HG02852 (cell line): ENCODE results near the gene TBX15.
"Not testable (repeated sequence)": the region's sequence is repeated elsewhere in the genome, so short reads cannot be mapped to it uniquely, and the experiment has no call there.

ENCODE experiments used
- ATAC-seq: cut with Tn5 transposase; IDR thresholded peaks from one replicate; pipeline ENCODE4 v1.9.1; 2021; ENCODE audit warnings: mild to moderate bottlenecking, moderate library complexity; ENCODE audit not compliant: unreplicated experiment

Gene TBX15

DNA sequence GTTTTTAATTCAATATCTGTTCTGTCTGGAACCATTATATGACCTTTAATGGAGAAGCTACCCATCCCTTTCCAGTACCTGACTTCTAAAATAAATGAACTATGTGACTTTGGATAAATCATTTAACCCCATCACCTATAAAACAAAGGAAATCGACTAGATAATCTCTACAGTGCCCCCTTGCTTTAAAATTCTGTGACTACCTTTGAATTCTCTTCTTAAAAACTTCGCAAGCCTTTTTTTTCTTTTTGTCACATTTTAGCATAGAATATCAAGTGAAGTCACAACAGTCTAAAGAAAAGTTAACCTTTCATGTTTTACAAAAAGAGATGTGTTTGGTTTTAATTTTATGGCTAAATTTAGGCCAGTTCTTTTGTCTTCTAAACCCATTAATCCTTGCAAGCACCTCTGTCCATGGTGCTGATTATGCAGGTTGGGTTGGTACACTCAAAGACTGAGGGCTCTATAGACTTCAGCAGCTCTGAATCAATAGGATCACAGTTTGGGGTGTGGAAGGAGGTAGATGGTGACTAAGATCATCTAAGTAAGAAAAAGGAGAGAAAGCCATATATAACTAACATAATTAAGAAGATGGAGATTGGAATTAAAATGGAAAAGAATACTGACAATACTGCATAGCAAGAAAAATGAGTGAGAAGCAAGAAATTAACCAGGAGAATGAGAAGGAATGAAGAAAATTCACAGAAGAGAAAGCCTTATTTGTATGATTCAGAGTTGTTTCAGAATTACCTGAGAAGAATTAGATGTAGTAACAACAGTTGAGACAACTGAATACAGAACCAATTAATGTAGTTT lies 59.2 kb downstream of the TBX15 start:
- no peak for ATAC-seq

DNA sequence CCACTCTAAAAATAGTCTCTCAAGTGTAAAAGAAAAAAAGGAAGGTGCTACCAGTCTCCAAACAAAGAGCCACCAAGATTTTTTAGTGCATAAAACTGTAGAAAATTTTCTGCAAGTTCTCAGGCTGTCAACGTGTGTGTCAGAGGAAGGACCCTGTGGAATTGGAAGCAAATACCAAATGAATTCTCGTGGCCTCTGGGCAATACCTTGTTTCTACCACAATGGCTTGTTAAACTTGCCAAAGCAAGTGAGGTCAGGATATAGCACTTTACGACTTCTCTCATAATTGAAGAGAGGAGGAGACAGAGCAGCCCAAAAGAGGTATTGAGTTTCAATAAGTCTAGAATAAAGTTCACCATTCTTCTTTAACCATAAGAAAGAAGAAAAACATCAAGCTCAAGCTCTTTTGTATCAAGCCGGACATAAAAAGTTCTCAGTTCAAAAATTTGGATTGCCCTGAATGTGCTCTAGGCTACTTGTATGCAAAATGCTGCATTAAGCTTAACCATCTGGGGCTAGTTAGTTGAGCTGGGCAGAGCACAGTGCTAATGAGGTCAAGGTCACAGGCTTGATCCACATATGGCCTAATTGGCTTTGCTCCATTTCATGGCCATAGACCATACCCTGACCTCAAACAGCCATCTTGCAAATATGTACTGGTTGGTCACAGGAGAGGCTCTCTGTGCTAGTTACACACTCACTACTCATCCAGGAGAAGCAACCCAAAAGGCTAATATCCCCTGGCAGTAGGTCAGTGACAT lies 60.5 kb downstream of the TBX15 start:
- ATAC-seq, result no peak

DNA sequence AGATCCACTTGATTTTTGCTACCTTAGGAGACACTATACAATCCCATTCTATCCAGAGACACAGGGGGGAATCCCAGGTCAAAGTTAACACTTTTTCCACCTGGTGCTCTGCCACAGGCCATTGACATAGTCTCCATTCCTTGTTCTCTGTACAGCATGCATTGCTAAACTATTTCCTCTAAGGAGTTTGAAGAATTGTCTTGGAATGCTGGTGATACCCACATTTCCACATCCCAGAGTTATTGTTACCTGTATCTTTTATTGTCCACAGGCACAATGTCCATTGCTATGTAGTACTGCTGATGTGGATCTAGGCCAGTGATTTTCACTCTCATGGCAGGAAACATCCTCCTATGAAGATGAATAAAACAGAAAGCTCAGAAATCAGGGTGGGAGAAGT lies 61.9 kb downstream of the TBX15 start:
- no peak for ATAC-seq

DNA sequence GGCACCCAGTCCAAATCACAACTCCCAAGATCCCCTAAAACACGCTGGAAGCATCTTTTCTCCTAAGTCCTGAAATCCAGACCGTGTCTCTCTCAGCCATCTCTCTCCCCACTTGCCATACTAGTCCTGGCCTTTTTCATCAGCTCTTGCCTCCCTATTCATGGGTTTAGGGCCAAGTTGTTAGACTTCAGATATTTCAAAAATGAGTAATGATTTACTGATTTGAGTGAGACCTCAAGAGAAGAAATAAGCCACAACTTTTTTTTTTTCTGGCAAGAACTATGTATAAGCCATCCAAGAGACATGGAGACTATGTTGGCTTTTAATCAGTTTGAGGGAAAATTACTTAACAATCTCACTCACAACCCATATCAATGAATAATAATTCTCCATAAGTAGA lies 62.5 kb downstream of the TBX15 start:
- ATAC-seq, result no peak

DNA sequence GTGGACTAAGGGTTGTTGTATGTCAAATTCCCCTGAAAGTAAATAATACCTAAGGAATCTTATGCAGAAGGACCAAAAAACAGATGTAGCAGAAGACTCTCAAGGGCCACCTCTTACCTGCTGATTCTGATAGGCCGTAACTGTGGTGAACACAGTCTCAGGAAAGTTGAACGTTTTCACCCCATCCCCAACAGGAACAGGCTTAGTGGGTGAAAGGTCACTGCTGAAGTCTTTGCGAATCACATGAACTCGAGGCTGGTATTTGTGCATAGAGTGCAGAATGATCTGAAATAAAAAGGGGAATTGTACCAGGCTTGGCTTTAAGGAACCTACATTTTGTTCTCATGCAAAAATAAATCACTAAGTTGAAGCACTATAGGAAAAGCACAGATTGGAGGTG lies 64.8 kb downstream of the TBX15 start:
- ATAC-seq, result no peak

DNA sequence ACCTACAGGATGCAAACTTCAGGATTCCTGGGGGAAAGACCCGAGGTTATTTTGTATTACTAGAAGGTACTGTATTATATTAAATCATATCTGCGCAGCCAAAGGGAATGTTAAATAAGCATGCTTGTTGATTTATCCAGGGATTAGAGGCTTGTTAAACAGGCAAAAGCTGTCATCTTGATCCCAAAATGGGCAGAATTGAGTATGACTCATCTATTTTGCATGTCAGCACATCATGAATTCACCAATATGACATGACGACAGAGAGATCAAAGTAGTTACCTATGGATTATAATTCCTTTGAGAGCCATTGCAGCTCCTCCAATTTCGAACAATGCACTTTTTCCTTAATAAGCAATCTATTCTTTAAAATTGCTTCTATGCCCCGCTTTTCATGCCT lies 66.1 kb downstream of the TBX15 start:
- no peak for ATAC-seq

DNA sequence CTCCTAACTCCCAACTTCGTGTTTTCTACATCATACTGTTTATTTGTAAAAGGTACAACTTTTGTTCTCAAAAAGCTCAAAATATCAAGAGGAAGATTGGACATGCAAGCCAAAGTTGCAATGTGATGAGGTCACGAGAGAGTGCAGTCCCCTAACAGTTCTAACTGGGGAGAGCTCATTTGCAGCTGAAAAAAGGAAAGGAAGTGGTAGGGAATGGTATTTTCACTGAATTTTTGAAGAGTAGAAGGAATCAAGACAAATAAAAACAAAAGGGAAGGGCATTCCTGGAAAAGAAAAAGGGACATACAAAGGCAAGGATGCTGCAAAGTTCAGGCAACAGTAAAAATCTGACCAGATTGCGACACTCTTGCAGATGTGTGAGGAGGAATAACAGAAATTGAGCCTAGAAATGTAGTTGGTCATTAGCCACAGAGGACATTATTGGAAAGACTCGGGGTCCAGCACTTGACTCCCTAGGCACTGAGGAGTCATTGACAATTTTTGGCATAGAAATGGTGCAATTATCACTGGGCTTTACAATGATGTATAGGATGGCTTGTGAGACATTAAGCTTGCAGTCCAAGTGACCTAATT lies 67.9 kb downstream of the TBX15 start:
- no peak for ATAC-seq

DNA sequence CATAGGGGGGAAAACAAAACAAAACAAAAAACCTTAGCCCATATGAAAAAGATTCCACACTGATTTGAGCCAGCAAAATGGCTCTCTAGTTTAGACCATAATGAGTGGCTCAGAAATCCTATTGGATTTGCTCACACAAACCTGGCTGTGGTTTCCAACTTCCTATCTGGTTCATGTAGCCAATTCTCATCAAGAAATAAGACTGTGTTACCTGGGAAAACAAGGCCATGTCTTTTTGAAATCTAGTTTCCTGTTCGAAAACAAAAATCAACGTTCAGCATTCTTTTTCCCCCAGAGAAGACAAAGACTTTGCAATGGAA lies 69.2 kb downstream of the TBX15 start:
- ATAC-seq, result no peak

DNA sequence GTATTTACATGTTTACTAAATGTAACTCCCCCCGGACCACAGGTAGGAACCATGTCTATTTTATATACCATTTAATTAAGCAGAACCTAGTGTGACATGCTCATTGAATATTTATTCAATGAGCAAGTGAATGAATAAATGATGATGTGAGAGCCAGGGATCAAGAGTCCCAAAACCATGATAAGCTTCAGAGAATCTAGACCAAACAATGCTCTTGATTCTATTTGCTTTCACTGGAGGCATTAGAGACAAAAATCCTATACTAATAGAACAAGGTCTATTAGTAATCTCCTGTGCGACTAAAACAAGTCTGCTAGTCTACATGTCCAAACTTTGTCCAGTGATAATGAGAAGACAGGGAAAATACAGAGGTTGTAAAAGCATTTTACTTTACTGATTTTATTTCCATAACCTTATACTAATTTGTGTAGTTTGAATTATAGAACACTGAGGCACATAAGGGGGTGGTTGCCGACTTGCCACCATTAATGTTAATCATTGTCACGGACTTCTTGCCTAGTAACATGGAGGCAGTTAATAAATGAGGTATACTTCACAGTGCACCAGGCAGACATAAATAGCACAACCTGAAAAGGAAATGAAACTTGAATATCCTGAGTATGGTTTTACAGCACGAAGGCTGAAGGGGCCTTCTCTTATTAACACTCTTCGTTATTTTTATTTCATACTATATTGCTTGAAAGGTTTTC lies 69.8 kb downstream of the TBX15 start:
- ATAC-seq, result peak; percentile 85

DNA sequence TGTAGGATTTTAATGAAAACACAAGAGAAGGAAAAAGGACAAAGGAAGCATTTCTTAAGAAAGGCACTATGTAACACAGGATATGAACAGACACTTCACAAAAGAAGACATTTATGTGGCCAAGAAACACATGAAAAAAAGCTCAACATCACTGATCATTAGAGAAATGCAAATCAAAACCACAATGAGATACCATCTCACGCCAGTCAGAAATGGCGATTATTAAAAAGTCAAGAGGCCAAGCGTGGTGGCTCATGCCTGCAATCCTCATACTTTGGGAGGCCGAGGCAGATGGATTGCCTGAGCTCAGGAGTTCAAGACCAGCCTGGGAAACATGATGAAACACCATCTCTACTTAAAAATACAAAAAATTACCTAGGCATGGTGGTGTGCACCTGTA lies 71.8 kb downstream of the TBX15 start:
- not testable (repeated sequence) for ATAC-seq

DNA sequence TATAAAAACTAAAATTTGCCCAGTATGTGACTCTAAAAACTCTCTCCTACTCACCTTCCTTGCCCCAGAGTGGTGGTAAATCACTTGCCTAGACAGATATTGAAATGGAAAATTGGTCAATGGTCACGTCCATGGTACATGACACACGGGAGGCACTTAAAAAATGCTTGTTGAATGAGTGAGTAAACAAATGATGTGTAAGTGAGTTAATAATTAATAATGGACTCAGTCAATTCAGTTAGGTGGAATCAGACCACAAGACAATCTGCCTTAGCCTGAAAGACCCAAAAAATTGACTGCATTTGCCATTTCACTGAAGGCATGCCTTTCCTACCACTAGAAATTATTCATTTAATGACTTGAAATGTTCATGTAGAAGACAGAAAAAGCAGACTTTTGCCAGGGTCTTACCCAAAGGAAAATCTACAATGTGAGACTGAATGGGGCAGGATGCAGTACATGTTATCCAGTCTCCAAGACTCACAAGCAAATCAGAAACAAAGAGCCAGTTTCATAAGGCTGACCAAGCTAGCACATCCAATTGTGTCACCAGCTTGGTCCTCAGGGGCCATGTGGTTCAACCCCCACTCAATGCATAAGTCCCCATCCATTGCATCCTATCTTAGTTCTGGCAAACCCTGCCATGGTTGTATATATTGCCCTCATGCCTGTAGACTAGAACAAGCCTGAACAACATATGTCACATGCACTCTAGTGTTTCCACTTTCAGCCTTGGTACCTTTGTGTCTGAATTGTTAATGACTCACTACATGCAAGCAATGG lies 73.6 kb downstream of the TBX15 start:
- no peak for ATAC-seq

DNA sequence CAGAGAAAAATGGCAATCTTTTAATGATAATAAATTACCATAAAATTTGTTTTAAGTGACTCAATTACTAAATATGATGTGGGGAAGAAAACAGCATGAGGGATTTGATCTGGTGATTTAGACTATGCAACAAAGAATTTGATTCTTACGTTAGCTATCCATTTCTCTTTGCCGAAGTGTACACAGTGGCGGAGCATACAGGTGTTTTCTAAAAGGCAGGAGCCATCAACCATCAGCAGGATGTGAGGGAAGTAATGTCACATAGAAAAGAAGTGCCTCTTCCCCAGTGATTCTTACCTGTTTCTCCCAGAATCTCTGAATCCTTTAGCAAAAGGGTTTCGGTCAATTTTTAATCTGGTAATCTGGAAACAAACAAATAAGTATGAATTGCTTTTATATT lies 74.3 kb downstream of the TBX15 start:
- ATAC-seq, result no peak

DNA sequence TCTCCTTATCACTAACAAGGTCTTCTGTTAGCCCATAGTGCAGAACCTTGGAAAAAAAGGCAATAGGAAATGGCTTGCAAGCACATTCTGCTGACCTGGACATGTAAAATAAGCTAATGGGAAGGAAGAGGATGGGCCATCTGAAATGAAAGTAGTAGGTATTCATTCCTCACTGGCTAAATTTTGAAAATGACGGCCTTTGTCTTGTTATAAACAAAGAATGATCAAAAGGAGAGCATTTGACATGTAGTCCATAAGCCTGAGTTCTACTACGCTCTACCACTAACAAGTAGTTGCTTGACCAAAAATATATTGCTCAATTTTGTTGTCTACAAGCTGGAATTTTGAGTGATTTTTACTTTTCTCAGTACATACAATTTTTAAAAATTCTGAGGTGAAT lies 75.6 kb downstream of the TBX15 start:
- no peak for ATAC-seq

DNA sequence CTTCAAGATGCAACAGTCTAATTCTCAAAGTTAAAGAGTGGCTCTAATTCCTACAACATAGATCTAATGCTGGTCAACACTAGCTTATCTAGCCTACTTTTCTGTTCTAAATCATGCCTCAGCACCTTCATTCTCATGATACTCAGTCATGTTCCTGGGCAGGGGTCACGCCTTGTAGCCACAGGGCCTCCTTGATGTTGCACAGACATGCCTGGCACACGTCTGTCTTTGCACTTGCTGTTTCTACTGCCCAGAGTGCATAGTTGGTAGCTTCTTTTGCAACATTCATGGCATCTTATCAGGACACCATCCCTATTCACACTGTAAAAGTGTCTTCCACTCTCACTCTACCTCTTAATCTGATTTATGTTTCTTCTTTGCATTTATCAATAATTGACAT lies 76.6 kb downstream of the TBX15 start:
- ATAC-seq, result no peak

DNA sequence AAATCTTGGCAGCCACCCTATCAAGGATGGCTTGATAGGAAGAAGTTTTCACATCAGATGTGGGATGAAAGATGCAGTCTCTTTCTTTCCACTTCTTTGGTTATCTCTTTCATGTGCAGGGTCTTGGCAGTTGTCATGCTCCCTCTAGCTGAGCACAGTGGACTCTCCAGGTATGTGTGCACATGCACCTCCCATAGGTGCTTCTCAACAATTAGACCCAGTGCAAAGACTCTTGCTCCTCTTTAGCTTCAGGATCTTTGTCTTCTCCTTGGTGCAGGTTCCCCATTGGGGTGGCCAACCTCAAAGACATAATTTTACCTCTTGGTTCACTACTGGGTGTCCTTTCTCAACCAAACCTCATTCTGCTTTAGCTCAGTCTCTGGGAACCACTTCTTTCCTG lies 80.7 kb downstream of the TBX15 start:
- ATAC-seq, result no peak

DNA sequence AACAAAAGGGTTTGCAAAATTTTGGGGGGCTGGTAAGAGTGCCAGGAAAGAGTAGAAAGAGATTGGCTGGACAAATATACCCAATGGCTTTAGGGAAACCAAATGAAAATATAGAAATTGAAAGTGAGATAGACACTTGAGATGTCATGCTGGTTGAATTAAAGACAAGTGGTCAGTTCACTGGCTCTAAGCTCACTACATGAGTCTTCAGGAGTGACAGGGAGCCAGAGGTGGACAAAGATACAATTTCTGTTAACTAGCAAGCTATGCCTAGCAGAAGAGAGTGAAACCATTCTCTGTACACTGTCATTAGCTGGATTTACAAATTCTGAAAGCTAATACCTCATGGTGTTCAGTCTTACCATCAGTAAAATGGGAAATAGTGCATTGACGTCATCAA lies 82.5 kb downstream of the TBX15 start:
- no peak for ATAC-seq

DNA sequence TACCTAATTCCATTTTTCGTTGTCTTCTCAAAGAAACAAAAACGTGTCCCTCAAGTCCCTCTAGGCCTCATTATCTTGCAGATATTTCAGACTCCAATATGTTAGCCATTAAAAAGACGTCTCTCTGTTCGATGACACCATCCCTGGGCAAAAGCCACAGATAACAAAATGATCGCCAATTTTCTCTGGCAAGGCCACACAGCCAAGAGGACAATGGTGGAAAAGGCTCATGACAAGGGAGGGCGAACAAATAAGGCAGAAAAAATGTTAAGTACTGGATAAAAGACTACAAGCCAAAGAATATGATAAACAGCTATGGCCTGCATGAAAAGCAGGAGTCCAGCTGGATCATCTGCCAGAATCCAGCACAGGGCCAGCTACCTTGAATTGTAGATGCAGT lies 82.9 kb downstream of the TBX15 start:
- ATAC-seq, result no peak

DNA sequence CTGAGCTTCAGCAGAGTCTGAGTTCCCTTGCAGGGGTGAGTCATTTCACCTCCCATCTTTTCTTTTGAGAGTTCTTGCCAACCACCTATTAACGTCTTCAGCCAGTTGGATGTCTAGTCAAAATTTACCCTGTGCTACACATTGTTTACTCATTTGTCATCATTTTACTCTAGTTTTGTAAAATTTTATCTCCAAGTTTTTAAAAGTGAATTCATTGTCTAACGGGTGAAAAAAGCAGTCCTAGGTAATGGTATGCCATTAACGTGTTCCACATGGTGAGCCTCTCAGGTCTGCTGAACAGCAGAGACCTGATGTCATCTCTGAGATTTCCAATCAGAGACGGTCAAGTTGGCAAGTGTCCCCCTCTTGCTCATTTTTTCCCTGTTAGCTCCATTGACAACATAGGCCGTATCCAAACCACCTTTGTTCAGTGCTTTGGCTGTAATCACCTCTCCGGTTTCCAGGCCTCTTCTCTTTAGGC lies 85.4 kb downstream of the TBX15 start:
- ATAC-seq, result no peak

DNA sequence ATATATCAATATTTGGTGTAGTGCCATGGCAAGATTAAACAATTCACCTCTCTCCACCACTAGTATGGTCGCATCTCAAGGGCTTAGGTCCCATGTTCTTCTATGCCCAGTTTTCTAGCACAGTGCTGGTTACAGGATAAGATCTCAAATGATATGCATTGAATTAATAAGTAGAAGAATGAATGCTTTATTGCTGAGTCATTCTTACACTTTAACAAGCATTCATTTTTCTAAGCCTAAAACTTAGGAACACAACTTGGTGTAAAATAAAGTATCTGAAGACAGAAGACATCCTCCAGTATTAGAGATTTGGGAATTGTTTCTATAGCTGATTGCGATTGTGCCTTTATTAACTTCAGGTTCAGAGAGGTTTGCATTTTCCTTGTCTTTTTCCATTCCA lies 85.8 kb downstream of the TBX15 start:
- no peak for ATAC-seq

DNA sequence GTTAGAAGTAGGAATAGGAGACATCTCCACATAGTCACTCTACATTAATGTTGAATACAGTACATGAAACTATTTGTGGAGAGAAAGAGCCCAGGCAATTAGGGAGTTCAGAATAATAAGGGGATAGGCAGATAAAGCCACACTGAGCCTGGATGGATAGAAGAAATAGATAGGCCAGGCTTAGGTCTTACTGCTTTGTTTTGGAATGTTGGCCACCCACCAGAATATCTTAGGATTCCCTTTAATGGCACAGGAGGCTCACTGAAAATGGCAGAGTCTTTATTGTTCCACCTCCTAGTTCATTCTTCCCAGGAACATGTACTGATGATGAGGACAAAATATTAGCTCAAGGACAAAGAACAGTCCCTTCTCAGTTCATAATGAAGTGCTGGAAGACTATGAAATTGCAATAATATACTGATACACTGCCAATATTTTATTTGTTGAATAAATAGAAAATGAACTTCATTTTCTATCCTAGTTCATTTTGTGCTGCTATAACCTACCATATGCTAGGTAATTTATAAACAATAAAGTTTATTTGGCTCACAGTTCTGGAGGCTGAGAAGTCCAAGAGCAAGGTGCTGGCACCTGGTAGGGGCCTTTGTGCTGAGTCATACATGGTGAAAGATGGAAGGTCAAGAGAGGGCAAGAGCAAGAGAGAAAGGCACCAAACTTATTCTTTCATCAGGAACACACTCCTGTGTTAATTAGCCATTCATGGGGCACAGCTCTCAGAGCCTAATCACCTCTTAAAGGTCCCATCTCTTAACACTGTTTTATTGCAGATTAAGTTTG lies 87.3 kb downstream of the TBX15 start:
- ATAC-seq, result no peak
